Caco-2 (cell line): Measurements from ENCODE around the gene MTIF2. TPM values are rescaled to one million over a fixed set of nuclear protein-coding genes. Genes with fewer than 3 reads are reported as not detected.
A peak's percentile ranks its signal among the peaks of the same experiment; 100 is the strongest.

ENCODE experiments used
- BruUV-seq: library from RNA; stranded (reverse); fragments of 400-500 nt; replicated peaks from 2 replicates; lab custom pipeline; 2021; lab: Mats Ljungman, UMichigan
- CTCF ChIA-PET: fragments of 300-600 bp; sonication (Branson Sonifier 250); formaldehyde crosslinking; loops from one replicate; lab custom pipeline; 2022; ENCODE audit warnings: antibody characterized with exemption; lab: Charles Lee
- POLR2A ChIA-PET: fragments of 300-600 bp; sonication (Branson Sonifier 250); formaldehyde crosslinking; loops from one replicate; lab custom pipeline; 2022; ENCODE audit warnings: antibody characterized with exemption; lab: Charles Lee
- DNase-seq, 2 experiments: peaks; one replicate each; pipeline versions ENCODE4 v3.0.0 to v3.0.0-alpha.2; 2020 to 2022
- H3K27me3 ChIP-seq: replicated peaks from 2 replicates; pipeline ENCODE4 v1.6.0; 2011; ENCODE audit warnings: low read length; ENCODE audit not compliant: control insufficient read depth, insufficient read depth
- H3K36me3 ChIP-seq: 2 replicates; pipeline ENCODE4 v1.5.1; 2011; ENCODE audit warnings: low read length; ENCODE audit not compliant: control insufficient read depth, insufficient read depth
- H3K4me1 ChIP-seq: fragments of 250-450 bp; sonication (Bioruptor Pico); 2 replicates; pipeline ENCODE4 v1.5.1; 2020; ENCODE audit warnings: mild to moderate bottlenecking
- H3K4me3 ChIP-seq: 2 replicates; pipeline ENCODE4 v1.5.1; 2011; ENCODE audit warnings: low read depth, mild to moderate bottlenecking, control low read depth, low read length
- H3K9me3 ChIP-seq: fragments of 250-450 bp; sonication (Bioruptor Pico); 2 replicates; pipeline ENCODE4 v1.5.1; 2020; ENCODE audit warnings: mild to moderate bottlenecking, moderate library complexity
- H3K27ac Mint-ChIP-seq: one replicate; pipeline ENCODE4 v1.8.0; 2022; ENCODE audit warnings: mixed read lengths; ENCODE audit not compliant: unreplicated experiment
- H3K27me3 Mint-ChIP-seq: one replicate; pipeline ENCODE4 v1.8.0; 2022; ENCODE audit warnings: mixed read lengths; ENCODE audit not compliant: insufficient read depth, unreplicated experiment
- H3K36me3 Mint-ChIP-seq: one replicate; pipeline ENCODE4 v1.8.0; 2022; ENCODE audit warnings: mild to moderate bottlenecking, mixed read lengths; ENCODE audit not compliant: insufficient read depth, unreplicated experiment
- H3K4me1 Mint-ChIP-seq: one replicate; pipeline ENCODE4 v1.8.0; 2022; ENCODE audit warnings: low read depth, mixed read lengths; ENCODE audit not compliant: unreplicated experiment
- H3K4me3 Mint-ChIP-seq: one replicate; pipeline ENCODE4 v1.8.0; 2022; ENCODE audit warnings: mild to moderate bottlenecking, moderate library complexity, mixed read lengths; ENCODE audit not compliant: unreplicated experiment
- H3K9me3 Mint-ChIP-seq: one replicate; pipeline ENCODE4 v1.8.0; 2022; ENCODE audit warnings: mixed read lengths; ENCODE audit not compliant: unreplicated experiment
- intact Hi-C: fragments of 100-400 bp; cut with micrococcal nuclease; formaldehyde crosslinking; loops from one replicate; pipeline ENCODE4 v1.10.0; 2022; ENCODE audit not compliant: unreplicated experiment
- total RNA-seq: library from RNA; stranded (reverse); gene quantifications from 2 replicates; pipeline ENCODE4 v1.2.3, GENCODE V29; 2022
- TF ChIP-seq, protein P1 (sequence below), 2 experiments: fragments of 200-600 bp in 1 of 2; IDR thresholded peaks; 1 replicate in 1 of 2; 2 replicates in 1 of 2; pipeline versions ENCODE4 v1.5.1 to v1.8.0; 2011 to 2022; ENCODE audit warnings: antibody characterized with exemption in 1 of 2, control low read depth in 1 of 2, inconsistent platforms in 1 of 2, low read depth in 1 of 2, low read length in 1 of 2, mild to moderate bottlenecking in 1 of 2, moderate library complexity in 1 of 2; ENCODE audit not compliant: insufficient read depth in 1 of 2, severe bottlenecking in 1 of 2, unreplicated experiment in 1 of 2

The MTIF2 gene
- total RNA-seq, 1 experiment from 2014 or later, result 42.7 TPM

DNA sequence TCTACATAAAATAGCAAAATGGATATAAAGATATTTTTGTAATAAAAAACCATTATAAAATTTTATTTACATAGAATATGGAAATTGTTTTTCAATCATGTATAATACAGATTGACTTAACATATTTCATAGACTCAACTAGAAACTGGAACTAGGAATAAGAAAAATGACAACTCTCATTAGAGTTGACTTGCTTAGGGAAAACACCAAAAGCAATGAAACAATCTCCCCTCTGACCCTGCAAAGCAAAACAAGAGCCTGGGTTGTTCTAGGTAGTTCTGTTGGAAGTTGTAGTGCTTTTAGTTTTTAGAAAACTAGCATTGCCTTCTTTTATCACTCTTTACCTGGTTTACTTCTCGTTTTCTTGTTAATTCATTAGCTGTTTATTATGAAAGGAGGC lies 32.2 kb upstream of the MTIF2 start:
- TF ChIP-seq, protein P1, sequence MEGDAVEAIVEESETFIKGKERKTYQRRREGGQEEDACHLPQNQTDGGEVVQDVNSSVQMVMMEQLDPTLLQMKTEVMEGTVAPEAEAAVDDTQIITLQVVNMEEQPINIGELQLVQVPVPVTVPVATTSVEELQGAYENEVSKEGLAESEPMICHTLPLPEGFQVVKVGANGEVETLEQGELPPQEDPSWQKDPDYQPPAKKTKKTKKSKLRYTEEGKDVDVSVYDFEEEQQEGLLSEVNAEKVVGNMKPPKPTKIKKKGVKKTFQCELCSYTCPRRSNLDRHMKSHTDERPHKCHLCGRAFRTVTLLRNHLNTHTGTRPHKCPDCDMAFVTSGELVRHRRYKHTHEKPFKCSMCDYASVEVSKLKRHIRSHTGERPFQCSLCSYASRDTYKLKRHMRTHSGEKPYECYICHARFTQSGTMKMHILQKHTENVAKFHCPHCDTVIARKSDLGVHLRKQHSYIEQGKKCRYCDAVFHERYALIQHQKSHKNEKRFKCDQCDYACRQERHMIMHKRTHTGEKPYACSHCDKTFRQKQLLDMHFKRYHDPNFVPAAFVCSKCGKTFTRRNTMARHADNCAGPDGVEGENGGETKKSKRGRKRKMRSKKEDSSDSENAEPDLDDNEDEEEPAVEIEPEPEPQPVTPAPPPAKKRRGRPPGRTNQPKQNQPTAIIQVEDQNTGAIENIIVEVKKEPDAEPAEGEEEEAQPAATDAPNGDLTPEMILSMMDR (IDR thresholded peaks at IDR 0.05; ENCODE audit: insufficient read depth in 1 of 2, low read depth in 1 of 2, low read length in 1 of 2, severe bottlenecking in 1 of 2, unreplicated experiment in 1 of 2), result no peak
- Mint-ChIP-seq H3K36me3 (no peaks in the 10 kb centered on the region), H3K9me3 (no peaks in the 10 kb centered on the region), H3K4me1 (no peaks in the 10 kb centered on the region), H3K27ac (no peak overlapping the region), H3K4me3 (no peak overlapping the region), H3K27me3 (no peaks in the 10 kb centered on the region)
- POLR2A ChIA-PET, result no interaction called here
- CTCF ChIA-PET, result no interaction called here
- Histone ChIP-seq H3K4me3 (no peak overlapping the region), H3K27me3 (no peaks in the 10 kb centered on the region), H3K9me3 (no peaks in the 10 kb centered on the region), H3K4me1 (no peaks in the 10 kb centered on the region), H3K36me3 (no peaks in the 10 kb centered on the region)
- intact Hi-C loops, result no loop called here
- DNase-seq, result no peak
- no TSS peak for BruUV-seq

DNA sequence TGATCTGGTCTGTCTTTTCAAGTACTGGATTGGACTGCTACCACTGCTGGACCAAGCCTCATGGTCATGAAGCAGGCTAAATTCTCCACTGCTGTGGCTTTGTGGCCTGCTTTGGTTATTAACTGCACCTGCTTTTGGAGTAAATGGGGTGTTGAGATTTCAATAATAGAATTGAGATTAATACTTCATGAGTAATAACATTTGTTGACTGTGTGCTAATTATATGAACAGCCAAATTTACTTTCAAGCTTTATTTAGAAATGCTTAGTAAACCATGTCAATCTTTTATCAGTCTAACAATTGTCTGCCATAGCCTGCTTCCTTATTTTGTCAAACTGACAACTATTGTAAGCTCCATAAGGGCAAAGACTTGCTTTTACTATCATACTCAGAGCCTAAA lies 27.4 kb upstream of the MTIF2 start:
- H3K27me3 ChIP-seq, result no peaks in the 10 kb centered on the region
- POLR2A ChIA-PET, result no interaction called here
- H3K27ac Mint-ChIP-seq, result no peak overlapping the region
- TF ChIP-seq, protein P1 (IDR thresholded peaks at IDR 0.05; ENCODE audit: insufficient read depth in 1 of 2, low read depth in 1 of 2, low read length in 1 of 2, severe bottlenecking in 1 of 2, unreplicated experiment in 1 of 2), result no peak
- CTCF ChIA-PET, result no interaction called here
- H3K36me3 ChIP-seq, result no peaks in the 10 kb centered on the region
- H3K27me3 Mint-ChIP-seq, result no peaks in the 10 kb centered on the region
- no peaks in the 10 kb centered on the region for H3K9me3 ChIP-seq
- BruUV-seq, result no TSS peak
- H3K4me3 ChIP-seq, result no peak overlapping the region
- no peak for DNase-seq
- H3K4me1 ChIP-seq, result no peaks in the 10 kb centered on the region
- H3K9me3 Mint-ChIP-seq, result no peaks in the 10 kb centered on the region
- H3K4me1 Mint-ChIP-seq, result no peaks in the 10 kb centered on the region
- H3K4me3 Mint-ChIP-seq, result no peak overlapping the region
- no peaks in the 10 kb centered on the region for H3K36me3 Mint-ChIP-seq
- intact Hi-C loops, result no loop called here

- POLR2A ChIA-PET, result no interaction called here
Measured at GRCh38 chr2:55283083-55283482, 14.1 kb upstream of the MTIF2 start.

More at GRCh38 chr2:55283083-55283482, 14.1 kb upstream of the MTIF2 start:
- Histone ChIP-seq H3K27me3 (no peaks in the 10 kb centered on the region), H3K4me3 (peak overlapping the region; percentile 80), H3K36me3 (no peaks in the 10 kb centered on the region), H3K9me3 (no peaks in the 10 kb centered on the region), H3K4me1 (peaks cover 9% of the 10 kb centered on the region)
- Mint-ChIP-seq H3K27ac (no peak overlapping the region), H3K9me3 (no peaks in the 10 kb centered on the region), H3K4me1 (peaks cover 7% of the 10 kb centered on the region), H3K36me3 (peaks cover 18% of the 10 kb centered on the region), H3K4me3 (peak overlapping the region; percentile 86), H3K27me3 (no peaks in the 10 kb centered on the region)
- no TSS peak for BruUV-seq
- DNase-seq, result peak in 1 of 2 experiments; percentile 20
- CTCF ChIA-PET, result no interaction called here
- TF ChIP-seq, protein P1 (IDR thresholded peaks at IDR 0.05; ENCODE audit: insufficient read depth in 1 of 2, low read depth in 1 of 2, low read length in 1 of 2, severe bottlenecking in 1 of 2, unreplicated experiment in 1 of 2), result no peak
- intact Hi-C loops, result loop anchor here (5.0 kb wide), 3 partner anchors 51 to 149 kb away; partner anchors contain the start of genes CCDC88A, CLHC1 and RPS27A
